Trophoblast cell (in vitro differentiated cells and primary cell): Measurements from ENCODE around the gene SHCBP1L.

Experiments
- DNase-seq, 2 donors: peaks; one replicate each; pipeline ENCODE4 v3.0.0-alpha.2; 2016
- H2AFZ ChIP-seq: 2 replicates; pipeline ENCODE4 v1.6.1; 2013; ENCODE audit warnings: low read length, moderate library complexity, mild to moderate bottlenecking; ENCODE audit not compliant: insufficient read depth, poor library complexity
- H2AK5ac ChIP-seq: 2 replicates; pipeline ENCODE4 v1.6.1; 2013; ENCODE audit warnings: mild to moderate bottlenecking, low read length
- H2BK120ac ChIP-seq: 2 replicates; pipeline ENCODE4 v1.6.1; 2013; ENCODE audit warnings: low read length, mild to moderate bottlenecking, moderate library complexity; ENCODE audit not compliant: insufficient read depth, poor library complexity
- H2BK12ac ChIP-seq: 2 replicates; pipeline ENCODE4 v1.6.1; 2013; ENCODE audit warnings: mild to moderate bottlenecking, low read length, moderate library complexity
- H2BK5ac ChIP-seq: 2 replicates; pipeline ENCODE4 v1.6.1; 2013; ENCODE audit warnings: low read length, low read depth, moderate library complexity, mild to moderate bottlenecking; ENCODE audit not compliant: poor library complexity
- H3K14ac ChIP-seq: 2 replicates; pipeline ENCODE4 v1.6.1; 2013; ENCODE audit warnings: mild to moderate bottlenecking, low read length
- H3K18ac ChIP-seq: 2 replicates; pipeline ENCODE4 v1.6.1; 2013; ENCODE audit warnings: mild to moderate bottlenecking, low read length
- H3K23ac ChIP-seq: 2 replicates; pipeline ENCODE4 v1.6.1; 2013; ENCODE audit warnings: low read length
- H3K27ac ChIP-seq: 2 replicates; pipeline ENCODE4 v1.5.1; 2013; ENCODE audit warnings: low read depth, mild to moderate bottlenecking, inconsistent platforms, low read length, moderate library complexity
- H3K27me3 ChIP-seq: 2 replicates; pipeline ENCODE4 v1.6.1; 2013; ENCODE audit warnings: inconsistent platforms, mild to moderate bottlenecking, low read length, moderate library complexity; ENCODE audit not compliant: insufficient read depth
- H3K36me3 ChIP-seq, 2 experiments: 1 replicate in 1 of 2; 2 replicates in 1 of 2; pipeline ENCODE4 v1.6.1; 2013; ENCODE audit warnings: low read length in 2 of 2, mild to moderate bottlenecking in 2 of 2, moderate library complexity in 1 of 2; ENCODE audit not compliant: insufficient read depth in 2 of 2, control insufficient read depth in 1 of 2
- H3K4ac ChIP-seq: 2 replicates; pipeline ENCODE4 v1.6.1; 2013; ENCODE audit warnings: low read depth, mild to moderate bottlenecking, low read length, moderate library complexity
- H3K4me1 ChIP-seq, 2 experiments: 1 replicate in 1 of 2; 2 replicates in 1 of 2; pipeline ENCODE4 v1.6.1; 2013; ENCODE audit warnings: low read length in 2 of 2, mild to moderate bottlenecking in 2 of 2, moderate library complexity in 1 of 2; ENCODE audit not compliant: insufficient read depth in 2 of 2, control insufficient read depth in 1 of 2
- H3K4me2 ChIP-seq: 2 replicates; pipeline ENCODE4 v1.6.1; 2013; ENCODE audit warnings: inconsistent platforms, mild to moderate bottlenecking, low read length, moderate library complexity
- H3K4me3 ChIP-seq: 2 replicates; pipeline ENCODE4 v1.5.1; 2013; ENCODE audit warnings: mild to moderate bottlenecking, low read depth, low read length, inconsistent platforms
- H3K79me1 ChIP-seq: one replicate; pipeline ENCODE4 v1.6.1; 2013; ENCODE audit warnings: low read length
- H3K79me2 ChIP-seq: 2 replicates; pipeline ENCODE4 v1.6.1; 2013; ENCODE audit warnings: low read length, mild to moderate bottlenecking; ENCODE audit not compliant: control insufficient read depth, insufficient read depth, poor library complexity
- H3K9ac ChIP-seq: 2 replicates; pipeline ENCODE4 v1.6.1; 2013; ENCODE audit warnings: mild to moderate bottlenecking, low read length
- H3K9me3 ChIP-seq: 2 replicates; pipeline ENCODE4 v1.6.1; 2013; ENCODE audit warnings: low read depth, mild to moderate bottlenecking, control low read depth, inconsistent platforms, low read length; ENCODE audit not compliant: insufficient read depth
- H4K12ac ChIP-seq: 2 replicates; pipeline ENCODE4 v1.6.1; 2013; ENCODE audit warnings: low read depth, mild to moderate bottlenecking, low read length, moderate library complexity
- H4K8ac ChIP-seq: 2 replicates; pipeline ENCODE4 v1.6.1; 2013; ENCODE audit warnings: low read depth, mild to moderate bottlenecking, low read length, moderate library complexity
- H4K91ac ChIP-seq: one replicate; pipeline ENCODE4 v1.6.1; 2013; ENCODE audit warnings: low read depth, mild to moderate bottlenecking, low read length, moderate library complexity
- WGBS: extraction: QIAGEN DNeasy Blood & Tissue Kit; methylation state at CpG from one replicate; pipeline ENCODE4 v1.1.7; 2013; ENCODE audit warnings: missing lambda C conversion rate; ENCODE audit not compliant: insufficient read length, insufficient coverage; ENCODE audit errors: extremely low coverage; 5-methylcytosine and 5-hydroxymethylcytosine counted together

SHCBP1L gene

GRCh38 chr1:182971219-182971618, 18.3 kb upstream of the SHCBP1L start:
- H3K23ac ChIP-seq: no peak overlapping the region
- no CpG with 5 or more reads among the region's 1 CpG for WGBS
- H3K79me1 ChIP-seq: no peaks in the 10 kb centered on the region

DNA sequence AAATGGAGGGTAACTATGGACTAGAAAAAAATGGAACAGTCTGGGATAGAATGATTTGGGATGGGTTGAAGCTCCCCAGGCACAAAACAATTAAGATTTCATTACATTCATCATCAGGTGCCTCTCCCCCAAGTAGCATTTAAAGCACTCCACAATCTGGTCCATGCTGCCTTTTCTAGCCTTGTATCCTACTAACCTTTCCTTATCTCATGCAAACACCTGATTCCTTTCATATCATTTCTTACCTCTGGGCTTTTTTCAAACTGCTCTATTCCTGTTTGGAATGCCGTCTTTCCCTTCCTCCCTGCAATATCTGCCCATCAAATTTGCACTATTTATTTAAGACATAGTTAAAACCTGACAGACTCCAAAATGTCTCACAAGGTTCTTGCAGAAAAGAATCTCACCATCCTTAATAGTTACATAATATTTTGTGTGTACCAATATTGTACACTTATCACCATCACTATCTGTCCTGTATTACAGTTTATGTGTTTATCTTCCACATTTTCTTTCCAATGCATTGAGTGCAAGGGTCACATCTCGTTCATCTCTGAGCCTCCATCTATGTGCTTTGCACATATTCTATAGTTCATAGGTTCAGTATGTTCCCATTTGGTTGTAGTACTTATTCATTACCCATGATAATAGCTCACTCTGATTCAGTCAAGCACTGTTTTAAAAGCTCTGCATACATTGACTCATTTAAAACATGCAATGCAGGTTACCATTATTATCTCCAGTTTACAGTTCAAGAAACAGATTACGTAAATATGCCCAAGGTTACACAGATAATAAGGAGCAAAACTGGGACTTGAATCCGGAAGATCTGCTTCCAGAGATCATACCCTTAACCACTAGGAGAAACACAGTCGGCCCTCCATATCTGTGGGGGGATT, 16.1 kb upstream of the SHCBP1L start:
- Histone ChIP-seq H3K9me3 (no peaks in the 10 kb centered on the region), H2BK12ac (no peak overlapping the region), H3K79me2 (no peaks in the 10 kb centered on the region), H2BK120ac (no peak overlapping the region), H2BK5ac (no peak overlapping the region), H3K14ac (no peak overlapping the region), H3K23ac (no peak overlapping the region), H3K4me3 (no peak overlapping the region), H4K8ac (no peak overlapping the region), H3K27me3 (no peaks in the 10 kb centered on the region), H3K36me3 (no peaks in the 10 kb centered on the region), H2AK5ac (no peak overlapping the region), H3K4me2 (no peak overlapping the region), H3K9ac (no peak overlapping the region), H3K18ac (no peak overlapping the region), H4K91ac (no peak overlapping the region), H3K4me1 (peaks cover 0 to 2% of the 10 kb centered on the region in 2 experiments), H3K79me1 (no peaks in the 10 kb centered on the region), H3K4ac (no peak overlapping the region), H4K12ac (no peak overlapping the region), H2AFZ (no peak overlapping the region), H3K27ac (no peak overlapping the region)
- no CpG with 5 or more reads among the region's 5 CpGs for WGBS
- DNase-seq: peak; percentile 63 to 89

More at GRCh38 chr1:182971219-182971618, 18.3 kb upstream of the SHCBP1L start:
- no peak overlapping the region for H2BK120ac ChIP-seq
- no peak overlapping the region for H3K4me3 ChIP-seq
- no peak overlapping the region for H3K14ac ChIP-seq
- no peak overlapping the region for H3K4ac ChIP-seq
- peaks cover 0 to 4% of the 10 kb centered on the region in 2 experiments for H3K4me1 ChIP-seq
- H3K27me3 ChIP-seq: no peaks in the 10 kb centered on the region
- no peaks in the 10 kb centered on the region for H3K79me2 ChIP-seq
- H3K36me3 ChIP-seq: no peaks in the 10 kb centered on the region
- no peak for DNase-seq
- H3K9me3 ChIP-seq: no peaks in the 10 kb centered on the region
- no peak overlapping the region for H3K9ac ChIP-seq
- H4K12ac ChIP-seq: no peak overlapping the region
- H3K4me2 ChIP-seq: no peak overlapping the region
- H2BK12ac ChIP-seq: no peak overlapping the region
- no peak overlapping the region for H2BK5ac ChIP-seq
- H4K91ac ChIP-seq: no peak overlapping the region
- no peak overlapping the region for H2AK5ac ChIP-seq
- H2AFZ ChIP-seq: no peak overlapping the region
- H3K27ac ChIP-seq: no peak overlapping the region
- no peak overlapping the region for H4K8ac ChIP-seq
- no peak overlapping the region for H3K18ac ChIP-seq

- Histone ChIP-seq H4K8ac (no peak overlapping the region), H4K91ac (no peak overlapping the region), H4K12ac (no peak overlapping the region), H3K4me2 (no peak overlapping the region), H2BK5ac (no peak overlapping the region), H3K18ac (no peak overlapping the region), H2AFZ (no peak overlapping the region), H3K27ac (no peak overlapping the region), H3K79me1 (no peaks in the 10 kb centered on the region), H2BK120ac (no peak overlapping the region), H2AK5ac (no peak overlapping the region), H3K36me3 (no peaks in the 10 kb centered on the region), H3K4me1 (peaks cover 0 to 2% of the 10 kb centered on the region in 2 experiments), H3K79me2 (no peaks in the 10 kb centered on the region), H2BK12ac (no peak overlapping the region), H3K4me3 (no peak overlapping the region), H3K9me3 (no peaks in the 10 kb centered on the region), H3K4ac (no peak overlapping the region), H3K23ac (no peak overlapping the region), H3K27me3 (no peaks in the 10 kb centered on the region), H3K14ac (no peak overlapping the region), H3K9ac (no peak overlapping the region)
- peak; percentile 61 to 98 for DNase-seq
- no CpG with 5 or more reads among the region's 4 CpGs for whole genome bisulfite sequencing
These were observed 15.3 kb upstream of the SHCBP1L start for GRCh38 chr1:182968151-182968741.

DNA sequence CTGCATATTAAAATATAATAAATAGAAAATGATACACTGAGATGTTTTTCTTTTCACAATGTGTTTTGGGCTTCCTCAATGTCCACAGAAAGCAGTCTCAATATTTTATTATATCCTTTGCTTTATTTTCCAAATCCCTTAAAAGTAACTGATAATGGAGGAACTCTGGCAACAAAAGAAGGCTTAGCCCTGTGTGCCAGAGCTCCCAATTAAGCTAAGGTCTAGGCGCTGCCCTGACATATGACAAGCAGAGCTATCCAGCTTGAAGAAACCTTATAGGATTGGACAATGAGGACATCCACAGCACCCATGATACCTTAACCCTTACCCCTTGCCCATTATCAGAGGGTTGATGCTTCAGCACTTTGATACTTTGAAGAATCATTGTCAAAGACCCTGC, 12.9 kb upstream of the SHCBP1L start:
- WGBS: no CpG with 5 or more reads among the region's 1 CpG
- H3K14ac ChIP-seq: no peak overlapping the region
- H3K79me1 ChIP-seq: no peaks in the 10 kb centered on the region
- no peak overlapping the region for H2AK5ac ChIP-seq
- no peak for DNase-seq
- no peak overlapping the region for H2BK12ac ChIP-seq
- H4K12ac ChIP-seq: no peak overlapping the region
- H3K18ac ChIP-seq: no peak overlapping the region
- no peak overlapping the region for H4K8ac ChIP-seq
- no peak overlapping the region for H2AFZ ChIP-seq
- H3K4ac ChIP-seq: no peak overlapping the region
- H2BK120ac ChIP-seq: no peak overlapping the region
- H3K9me3 ChIP-seq: no peaks in the 10 kb centered on the region
- H3K79me2 ChIP-seq: no peaks in the 10 kb centered on the region
- no peak overlapping the region for H3K9ac ChIP-seq
- H3K4me3 ChIP-seq: no peak overlapping the region
- H3K4me2 ChIP-seq: no peak overlapping the region
- H3K27ac ChIP-seq: no peak overlapping the region
- no peaks in the 10 kb centered on the region for H3K27me3 ChIP-seq
- H3K36me3 ChIP-seq: no peaks in the 10 kb centered on the region
- peaks cover 0 to 2% of the 10 kb centered on the region in 2 experiments for H3K4me1 ChIP-seq
- no peak overlapping the region for H4K91ac ChIP-seq
- H2BK5ac ChIP-seq: no peak overlapping the region
- no peak overlapping the region for H3K23ac ChIP-seq
